Activated naive CD4-positive, alpha-beta T cell treated with anti-CD3 and anti-CD28 coated beads for 36 hours (primary cell): ENCODE results near the gene ZSCAN23. TPM values are rescaled to one million over a fixed set of nuclear protein-coding genes. Genes with fewer than 3 reads are reported as not detected.
"Not testable (repeated sequence)": the region's sequence is repeated elsewhere in the genome, so short reads cannot be mapped to it uniquely, and the experiment has no call there.

Experiments used
- CTCF ChIA-PET: fragments of 350-600 bp; sonication (Branson Sonifier 250); formaldehyde crosslinking; loops from one replicate; lab custom pipeline; 2021; ENCODE audit warnings: antibody characterized with exemption; lab: Charles Lee
- DNase-seq: peaks from one replicate; pipeline ENCODE4 v3.0.0-alpha.2; 2020
- H3K27ac Mint-ChIP-seq: one replicate; pipeline ENCODE4 v1.8.0; 2021; ENCODE audit warnings: mild to moderate bottlenecking, mixed read lengths
- H3K27me3 Mint-ChIP-seq: one replicate; pipeline ENCODE4 v1.8.0; 2021; ENCODE audit warnings: low read depth, mixed read lengths
- H3K36me3 Mint-ChIP-seq: one replicate; pipeline ENCODE4 v1.8.0; 2021; ENCODE audit warnings: low read depth, mixed read lengths
- H3K4me1 Mint-ChIP-seq: one replicate; pipeline ENCODE4 v1.8.0; 2021; ENCODE audit warnings: low read depth, mixed read lengths
- H3K4me3 Mint-ChIP-seq: one replicate; pipeline ENCODE4 v1.8.0; 2021; ENCODE audit warnings: mild to moderate bottlenecking, moderate library complexity, mixed read lengths
- H3K9me3 Mint-ChIP-seq: one replicate; pipeline ENCODE4 v1.8.0; 2021; ENCODE audit warnings: mixed read lengths
- intact Hi-C: fragments of 100-400 bp; cut with micrococcal nuclease; formaldehyde crosslinking; loops from one replicate; pipeline ENCODE4 v1.15.1; 2023
- total RNA-seq, 2 experiments: library from RNA; stranded (reverse); gene quantifications; one replicate each; pipeline ENCODE4 v1.2.3, GENCODE V29; 2021

ZSCAN23 gene
- total RNA-seq, 2 experiments from 2014 or later, result 1.7 to 2.0 TPM

DNA sequence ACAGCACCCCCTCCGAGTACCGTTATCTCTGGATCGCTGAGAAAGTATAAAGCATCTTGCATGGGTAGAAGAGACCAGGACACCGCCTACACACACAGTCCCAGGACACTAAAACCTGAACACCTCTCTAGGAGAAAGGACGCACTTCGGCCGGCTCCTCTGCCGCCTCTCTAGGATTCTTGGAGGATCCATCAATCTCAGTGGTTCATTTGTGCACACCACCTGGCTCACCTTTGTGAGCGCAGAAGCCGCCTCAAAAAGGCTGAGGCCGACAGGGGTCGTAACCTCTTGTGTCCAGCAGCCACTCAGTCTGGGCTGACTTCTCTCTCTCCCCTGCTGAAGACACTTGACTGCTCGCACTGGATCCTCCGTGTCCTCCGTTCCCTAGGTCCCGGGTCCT, 13.5 kb downstream of the ZSCAN23 start:
- Mint-ChIP-seq H3K36me3 (no peaks in the 10 kb centered on the region), H3K9me3 (no peaks in the 10 kb centered on the region), H3K4me1 (peaks cover 12% of the 10 kb centered on the region), H3K4me3 (no peak overlapping the region), H3K27me3 (no peaks in the 10 kb centered on the region), H3K27ac (no peak overlapping the region)
- intact Hi-C loops, result no loop called here
- no peak for DNase-seq
- CTCF ChIA-PET, result no interaction called here

DNA sequence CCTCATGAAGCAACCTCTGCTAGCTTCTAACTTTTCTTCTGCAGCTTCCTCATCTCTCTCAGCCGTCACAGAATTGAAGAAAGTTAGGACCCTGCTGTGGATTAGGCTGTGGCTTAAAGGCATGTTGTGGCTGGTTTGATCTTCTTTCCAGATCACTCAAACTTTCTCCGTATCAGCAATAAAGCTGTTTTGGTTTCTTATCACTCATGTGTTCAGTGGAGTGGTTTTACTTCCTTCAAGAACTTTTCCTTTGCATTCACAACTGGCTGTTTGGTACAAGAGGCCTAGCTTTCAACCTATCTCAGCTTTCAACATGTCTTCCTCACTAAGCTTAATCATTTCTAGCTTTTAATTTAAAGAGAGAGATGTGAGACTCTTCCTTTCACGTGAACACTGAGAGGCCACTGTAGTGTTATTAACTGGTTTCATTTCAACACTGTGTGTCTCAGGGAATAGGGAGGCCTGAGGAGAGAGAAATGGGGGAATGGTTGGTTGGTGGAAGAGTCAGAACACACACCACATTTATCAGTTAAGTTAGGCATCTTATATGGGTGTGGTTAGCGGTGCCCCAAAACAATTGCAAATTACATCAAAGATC, 17.2 kb downstream of the ZSCAN23 start:
- Mint-ChIP-seq H3K27me3 (peaks cover 2% of the 10 kb centered on the region), H3K36me3 (peaks cover 4% of the 10 kb centered on the region), H3K4me3 (peak overlapping the region; percentile 22), H3K4me1 (peaks cover 12% of the 10 kb centered on the region), H3K9me3 (no peaks in the 10 kb centered on the region), H3K27ac (peak overlapping the region; percentile 63)
- peak; percentile 29 for DNase-seq
- intact Hi-C loops, result loop anchor here (1.0 kb wide), 3 partner anchors 17 to 27 kb away; partner anchors contain the start of genes ZSCAN12 and ZSCAN23
- CTCF ChIA-PET, result interaction anchor here (0.6 kb wide), 1 partner anchor 10 kb away, joined by 4 read pairs; no protein-coding TSS in a partner anchor

DNA sequence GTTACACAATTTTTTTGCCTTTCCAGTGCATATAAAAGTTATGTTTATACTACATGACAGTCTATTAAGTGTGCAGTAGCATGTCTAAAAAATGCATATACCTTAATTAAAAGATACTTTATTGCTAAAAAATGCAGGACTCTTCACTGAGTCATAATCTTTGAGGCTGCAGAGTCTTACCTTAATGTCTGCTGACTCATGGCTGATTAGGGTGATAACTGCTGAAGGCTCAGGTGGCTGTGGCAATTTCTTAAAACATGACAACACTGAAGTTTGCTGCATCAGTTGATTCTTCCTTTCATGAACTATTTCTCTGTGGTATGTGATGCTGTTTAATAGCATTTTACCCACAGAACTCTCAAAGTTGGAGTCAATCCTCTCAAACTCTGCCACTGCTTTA, 19.1 kb downstream of the ZSCAN23 start:
- Mint-ChIP-seq H3K4me3 (no peak overlapping the region), H3K36me3 (peaks cover 4% of the 10 kb centered on the region), H3K27me3 (peaks cover 2% of the 10 kb centered on the region), H3K9me3 (no peaks in the 10 kb centered on the region), H3K27ac (no peak overlapping the region), H3K4me1 (peaks cover 12% of the 10 kb centered on the region)
- intact Hi-C loops, result no loop called here
- no peak for DNase-seq
- CTCF ChIA-PET, result no interaction called here

DNA sequence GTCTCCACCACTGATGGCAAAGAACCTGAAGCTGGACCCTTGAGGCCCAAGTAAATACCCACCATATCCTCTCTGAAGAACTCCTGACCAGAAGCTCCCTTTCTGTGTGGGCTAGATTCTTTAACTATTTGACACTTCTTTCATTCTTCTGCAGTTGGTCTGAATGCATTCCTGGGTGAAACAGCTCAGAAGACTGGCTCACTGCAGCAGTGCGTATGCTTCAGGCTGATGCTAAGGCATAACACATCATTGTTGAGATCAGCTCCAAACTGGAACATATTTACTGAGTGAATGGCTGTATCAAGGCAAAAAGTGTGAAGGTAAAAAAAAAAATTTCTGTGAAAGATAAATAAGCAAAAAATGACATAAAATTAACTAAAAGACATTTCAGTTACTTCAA, 19.7 kb downstream of the ZSCAN23 start:
- Mint-ChIP-seq H3K36me3 (peaks cover 4% of the 10 kb centered on the region), H3K4me3 (no peak overlapping the region)
- intact Hi-C loops, result no loop called here

DNA sequence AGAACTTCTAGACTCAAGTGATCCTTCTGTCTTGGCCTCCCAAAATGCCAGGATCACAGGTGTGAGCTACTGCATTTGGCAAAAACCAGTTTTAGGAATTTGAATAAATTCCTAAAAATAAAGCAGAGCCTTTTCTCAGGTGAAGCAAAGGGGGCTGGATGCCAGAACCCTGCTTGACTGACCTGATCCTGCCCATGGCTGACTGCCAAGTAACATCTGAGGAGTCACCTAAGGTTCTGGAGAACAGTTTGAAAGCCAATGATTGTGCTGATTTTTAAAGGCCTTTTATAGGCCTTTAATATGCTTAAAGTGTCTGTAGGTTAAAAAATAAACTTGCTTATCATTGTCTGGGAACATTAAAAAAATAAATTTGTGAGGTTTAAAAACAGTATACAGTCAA, 29.6 kb downstream of the ZSCAN23 start:
- Mint-ChIP-seq H3K36me3 (no peaks in the 10 kb centered on the region), H3K4me1 (peaks cover 4% of the 10 kb centered on the region), H3K27ac (no peak overlapping the region), H3K4me3 (no peak overlapping the region), H3K9me3 (no peaks in the 10 kb centered on the region), H3K27me3 (peaks cover 26% of the 10 kb centered on the region)
- no peak for DNase-seq
- CTCF ChIA-PET, result interaction anchor here (1.0 kb wide), 1 partner anchor 19 kb away, joined by 5 read pairs; no protein-coding TSS in a partner anchor
- intact Hi-C loops, result no loop called here

More for the DNA sequence above, 19.7 kb downstream of the ZSCAN23 start:
- no peak overlapping the region for H3K27ac Mint-ChIP-seq
- CTCF ChIA-PET, result no interaction called here
- no peaks in the 10 kb centered on the region for H3K9me3 Mint-ChIP-seq
- H3K4me1 Mint-ChIP-seq, result peaks cover 10% of the 10 kb centered on the region
- DNase-seq, result no peak
- peaks cover 2% of the 10 kb centered on the region for H3K27me3 Mint-ChIP-seq

DNA sequence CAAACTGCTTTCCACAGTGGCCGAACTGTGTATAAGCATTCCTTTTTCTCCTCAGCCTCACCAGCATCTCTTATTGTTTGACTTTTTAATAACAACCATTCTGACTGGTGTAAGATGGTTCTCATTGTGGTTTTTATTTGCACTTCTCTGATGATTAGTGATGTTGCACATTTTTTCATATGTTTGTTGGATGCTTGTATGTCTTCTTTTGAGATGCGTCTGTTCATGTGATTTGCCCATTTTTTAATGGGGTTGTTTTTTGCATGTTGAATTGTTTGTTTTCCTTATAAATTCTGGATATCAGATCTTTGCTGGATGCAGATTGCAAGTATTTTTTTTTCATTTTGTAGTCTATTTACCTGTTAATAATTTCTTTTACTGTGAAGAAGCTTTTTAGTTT, 32.5 kb downstream of the ZSCAN23 start:
- Mint-ChIP-seq H3K4me1 (peaks cover 20% of the 10 kb centered on the region), H3K27me3 (peaks cover 35% of the 10 kb centered on the region), H3K36me3 (no peaks in the 10 kb centered on the region), H3K9me3 (no peaks in the 10 kb centered on the region), H3K4me3 (no peak overlapping the region), H3K27ac (no peak overlapping the region)
- DNase-seq, result no peak
- CTCF ChIA-PET, result no interaction called here
- intact Hi-C loops, result no loop called here

DNA sequence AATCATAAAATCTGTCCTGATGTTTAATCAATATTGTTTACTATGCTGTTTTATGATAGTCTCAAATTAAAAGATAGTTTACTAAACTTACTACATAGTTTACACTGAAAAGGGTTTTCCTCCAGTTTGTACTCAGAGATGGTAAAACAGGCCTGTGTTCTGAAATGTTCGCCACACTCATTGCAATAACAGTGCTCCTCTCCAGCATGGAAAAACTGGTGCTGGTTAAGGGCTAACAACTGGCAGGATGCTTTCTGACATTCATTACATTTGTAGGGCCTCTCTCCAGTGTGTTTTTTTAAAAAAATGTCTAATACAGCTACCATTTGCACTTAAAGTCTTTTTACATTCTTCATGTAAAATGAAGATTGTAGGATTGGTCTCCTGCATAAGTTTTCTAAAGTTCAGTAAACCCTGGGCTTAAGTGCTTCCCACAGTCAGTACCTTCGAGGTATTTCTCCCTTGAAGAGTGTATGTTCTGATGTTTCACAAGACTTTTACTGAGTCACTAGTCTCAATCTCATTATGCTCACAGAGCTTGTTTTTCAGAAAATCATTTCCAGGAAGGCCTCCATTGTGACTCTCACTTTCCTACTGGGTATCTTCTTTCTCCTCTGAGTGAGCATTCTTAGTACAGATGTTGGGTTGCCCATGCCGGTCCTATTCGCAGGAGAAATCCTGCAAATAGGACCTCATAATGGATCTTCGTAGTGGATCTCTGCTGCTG, 35.1 kb downstream of the ZSCAN23 start:
- Mint-ChIP-seq H3K36me3 (peaks cover 1% of the 10 kb centered on the region), H3K4me3 (no peak overlapping the region), H3K27ac (no peak overlapping the region), H3K4me1 (peaks cover 20% of the 10 kb centered on the region), H3K9me3 (no peaks in the 10 kb centered on the region), H3K27me3 (peaks cover 44% of the 10 kb centered on the region)
- intact Hi-C loops, result loop anchor here (1.0 kb wide), 1 partner anchor 18 kb away; no protein-coding TSS in a partner anchor
- peak; percentile 29 for DNase-seq
- CTCF ChIA-PET, result no interaction called here

DNA sequence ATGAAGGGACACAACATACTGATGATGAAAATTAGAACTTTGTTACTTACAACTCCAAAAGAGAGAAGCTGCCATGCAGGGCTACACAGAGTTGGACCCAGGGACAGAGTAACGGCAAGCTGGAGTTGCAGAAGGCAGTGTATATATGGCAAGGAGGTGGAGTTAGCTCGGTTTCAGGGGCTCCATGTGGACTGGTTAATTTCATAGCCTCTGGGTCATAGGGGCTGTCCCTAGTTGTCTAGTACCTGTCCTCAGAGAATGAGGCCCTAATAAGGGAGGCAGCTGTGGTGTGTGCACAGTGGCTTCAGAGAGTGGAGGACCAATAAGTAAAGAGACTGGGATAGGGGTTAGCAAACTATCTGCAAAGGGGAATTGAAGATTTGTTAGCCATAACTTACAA, 35.9 kb downstream of the ZSCAN23 start:
- Mint-ChIP-seq H3K4me1 (peaks cover 20% of the 10 kb centered on the region), H3K4me3 (no peak overlapping the region), H3K27ac (no peak overlapping the region), H3K36me3 (peaks cover 1% of the 10 kb centered on the region), H3K9me3 (no peaks in the 10 kb centered on the region), H3K27me3 (peaks cover 42% of the 10 kb centered on the region)
- CTCF ChIA-PET, result no interaction called here
- no peak for DNase-seq
- intact Hi-C loops, result no loop called here

DNA sequence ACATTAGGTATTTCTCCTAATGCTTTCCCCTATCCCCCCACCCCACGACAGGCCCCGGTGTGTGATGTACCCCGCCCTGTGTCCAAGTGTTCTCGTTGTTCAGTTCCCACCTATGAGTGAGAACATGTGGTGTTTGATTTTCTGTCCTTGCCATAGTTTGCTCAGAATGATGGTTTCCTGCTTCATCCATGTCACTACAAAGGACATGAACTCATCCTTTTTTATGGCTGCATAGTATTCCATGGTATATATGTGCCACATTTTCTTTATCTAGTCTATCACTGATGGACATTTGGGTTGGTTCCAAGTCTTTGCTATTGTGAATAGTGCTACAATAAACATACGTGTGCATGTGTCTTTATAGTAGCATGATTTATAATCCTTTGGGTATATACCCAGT, 39.4 kb downstream of the ZSCAN23 start:
- H3K4me3 Mint-ChIP-seq, H3K36me3 Mint-ChIP-seq, H3K27ac Mint-ChIP-seq, CTCF ChIA-PET, H3K9me3 Mint-ChIP-seq, DNase-seq, intact Hi-C loops: not testable (repeated sequence)
- peaks cover 33% of the 10 kb centered on the region for H3K27me3 Mint-ChIP-seq
- peaks cover 20% of the 10 kb centered on the region for H3K4me1 Mint-ChIP-seq

DNA sequence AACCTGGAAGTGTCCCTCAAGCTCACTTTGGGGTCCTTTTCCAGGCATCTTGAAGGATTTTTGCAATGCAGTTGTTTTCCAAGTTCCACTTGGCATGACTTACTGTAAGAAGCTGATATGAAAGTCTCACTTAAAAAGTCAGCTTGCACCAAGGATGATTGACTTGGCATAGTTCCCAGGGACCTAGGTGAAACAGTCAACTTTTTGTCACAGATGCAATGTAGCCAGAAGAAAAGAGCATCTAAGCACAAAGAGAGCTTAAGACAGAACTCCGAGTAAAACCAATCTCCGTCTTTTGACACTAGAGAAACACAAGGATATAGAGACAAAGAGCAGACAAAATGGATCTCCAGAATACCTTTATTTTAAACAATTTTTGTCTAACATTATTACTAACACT, 41.1 kb downstream of the ZSCAN23 start:
- Mint-ChIP-seq H3K9me3 (no peaks in the 10 kb centered on the region), H3K4me1 (peaks cover 18% of the 10 kb centered on the region), H3K36me3 (peaks cover 9% of the 10 kb centered on the region), H3K4me3 (no peak overlapping the region), H3K27me3 (peaks cover 32% of the 10 kb centered on the region), H3K27ac (no peak overlapping the region)
- intact Hi-C loops, result no loop called here
- CTCF ChIA-PET, result interaction anchor here (1.0 to 1.4 kb wide), 2 partner anchors 19 to 36 kb away, joined by 4 to 6 read pairs; no protein-coding TSS in a partner anchor
- DNase-seq, result no peak

DNA sequence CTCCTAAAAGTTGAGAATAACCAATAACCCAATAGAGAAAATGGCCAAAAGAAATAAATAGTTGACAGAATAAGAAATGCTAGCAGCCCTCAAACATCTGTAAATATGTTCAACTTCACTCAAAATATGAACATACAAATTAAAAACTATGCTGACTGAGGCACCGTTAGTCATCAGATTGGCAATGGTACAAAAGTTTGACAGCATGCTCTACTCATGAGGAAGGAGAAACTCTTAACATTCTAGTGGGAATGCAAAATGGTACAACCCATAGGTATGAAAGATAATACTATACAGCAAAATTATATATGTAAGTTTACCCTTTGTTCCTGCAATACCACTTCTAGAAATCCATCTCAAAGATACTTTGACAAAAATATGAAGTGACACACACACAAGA, 42.1 kb downstream of the ZSCAN23 start:
- H3K27ac Mint-ChIP-seq, result no peak overlapping the region
- peaks cover 28% of the 10 kb centered on the region for H3K27me3 Mint-ChIP-seq
- no peak for DNase-seq
- no peaks in the 10 kb centered on the region for H3K9me3 Mint-ChIP-seq
- H3K4me1 Mint-ChIP-seq, result peaks cover 26% of the 10 kb centered on the region
- CTCF ChIA-PET, result interaction anchor here (0.6 kb wide), 1 partner anchor 182 kb away, joined by 3 read pairs; no protein-coding TSS in a partner anchor
- H3K4me3 Mint-ChIP-seq, result no peak overlapping the region
- H3K36me3 Mint-ChIP-seq, result peaks cover 19% of the 10 kb centered on the region
- intact Hi-C loops, result no loop called here

DNA sequence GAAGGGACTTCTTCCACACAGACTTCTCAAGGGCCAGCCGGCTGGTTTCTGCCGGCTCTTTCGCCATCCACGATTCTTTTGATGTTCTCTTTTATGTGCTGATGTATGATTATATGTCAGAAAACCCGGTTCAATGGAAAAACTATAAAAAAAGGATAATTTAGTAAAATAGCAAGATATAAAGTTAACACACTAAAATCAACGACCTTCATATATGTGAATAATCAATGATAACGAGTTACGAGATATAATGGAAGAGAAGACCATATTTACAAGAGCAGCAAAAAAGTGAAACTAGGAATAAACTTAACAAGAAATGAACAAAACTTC, 43.2 kb downstream of the ZSCAN23 start:
- H3K27ac Mint-ChIP-seq, result peak overlapping the region; percentile 91
- peaks cover 22% of the 10 kb centered on the region for H3K27me3 Mint-ChIP-seq
- H3K4me3 Mint-ChIP-seq, result peak overlapping the region; percentile 91
- no peak for DNase-seq
- no peaks in the 10 kb centered on the region for H3K9me3 Mint-ChIP-seq
- H3K4me1 Mint-ChIP-seq, result peaks cover 36% of the 10 kb centered on the region
- CTCF ChIA-PET, result no interaction called here
- peaks cover 21% of the 10 kb centered on the region for H3K36me3 Mint-ChIP-seq
- intact Hi-C loops, result no loop called here
